Activated naive CD4-positive, alpha-beta T cell treated with anti-CD3 and anti-CD28 coated beads, Interleukin-2, amount 50 U/mL, for 24 hours (primary cell): ENCODE results near the gene CTBP2.

Experiments used
- H3K27ac Mint-ChIP-seq: one replicate; pipeline ENCODE4 v1.8.0; 2021; ENCODE audit warnings: mild to moderate bottlenecking, mixed read lengths
- H3K27me3 Mint-ChIP-seq: one replicate; pipeline ENCODE4 v1.8.0; 2021; ENCODE audit warnings: mixed read lengths
- H3K36me3 Mint-ChIP-seq: one replicate; pipeline ENCODE4 v1.8.0; 2021; ENCODE audit warnings: mixed read lengths
- H3K4me1 Mint-ChIP-seq: one replicate; pipeline ENCODE4 v1.8.0; 2021; ENCODE audit warnings: mixed read lengths
- H3K4me3 Mint-ChIP-seq: one replicate; pipeline ENCODE4 v1.8.0; 2021; ENCODE audit warnings: mild to moderate bottlenecking, mixed read lengths
- H3K9me3 Mint-ChIP-seq: one replicate; pipeline ENCODE4 v1.8.0; 2021; ENCODE audit warnings: mixed read lengths

CTBP2 gene

GRCh38 chr10:125057158-125058001 is 103.0 kb downstream of the CTBP2 start:
- H3K27me3 Mint-ChIP-seq: peaks cover 1% of the 10 kb centered on the region
- H3K4me3 Mint-ChIP-seq: no peak overlapping the region
- no peaks in the 10 kb centered on the region for H3K9me3 Mint-ChIP-seq
- no peak overlapping the region for H3K27ac Mint-ChIP-seq
- no peaks in the 10 kb centered on the region for H3K4me1 Mint-ChIP-seq
- H3K36me3 Mint-ChIP-seq: no peaks in the 10 kb centered on the region

GRCh38 chr10:125056161-125057132 is 103.9 kb downstream of the CTBP2 start:
- no peaks in the 10 kb centered on the region for H3K4me1 Mint-ChIP-seq
- H3K4me3 Mint-ChIP-seq: no peak overlapping the region
- no peaks in the 10 kb centered on the region for H3K36me3 Mint-ChIP-seq
- no peak overlapping the region for H3K27ac Mint-ChIP-seq
- no peaks in the 10 kb centered on the region for H3K9me3 Mint-ChIP-seq
- peaks cover 1% of the 10 kb centered on the region for H3K27me3 Mint-ChIP-seq

GRCh38 chr10:125055446-125055845 is 104.9 kb downstream of the CTBP2 start:
- H3K36me3 Mint-ChIP-seq: no peaks in the 10 kb centered on the region
- H3K4me3 Mint-ChIP-seq: no peak overlapping the region
- peaks cover 1% of the 10 kb centered on the region for H3K27me3 Mint-ChIP-seq

GRCh38 chr10:125054669-125055268 is 105.6 kb downstream of the CTBP2 start:
- H3K4me1 Mint-ChIP-seq: no peaks in the 10 kb centered on the region
- no peak overlapping the region for H3K27ac Mint-ChIP-seq
- H3K9me3 Mint-ChIP-seq: no peaks in the 10 kb centered on the region
- peaks cover 1% of the 10 kb centered on the region for H3K27me3 Mint-ChIP-seq
- no peaks in the 10 kb centered on the region for H3K36me3 Mint-ChIP-seq
- H3K4me3 Mint-ChIP-seq: no peak overlapping the region

More at GRCh38 chr10:125055446-125055845, 104.9 kb downstream of the CTBP2 start:
- Mint-ChIP-seq H3K4me1 (no peaks in the 10 kb centered on the region), H3K27ac (no peak overlapping the region), H3K9me3 (no peaks in the 10 kb centered on the region)

GRCh38 chr10:125054216-125054615 is 106.1 kb downstream of the CTBP2 start:
- Mint-ChIP-seq H3K9me3 (no peaks in the 10 kb centered on the region), H3K4me3 (no peak overlapping the region), H3K4me1 (no peaks in the 10 kb centered on the region), H3K27me3 (peaks cover 1% of the 10 kb centered on the region), H3K27ac (no peak overlapping the region), H3K36me3 (no peaks in the 10 kb centered on the region)

GRCh38 chr10:125052146-125052545 is 108.2 kb downstream of the CTBP2 start:
- H3K27ac Mint-ChIP-seq: no peak overlapping the region
- peaks cover 1% of the 10 kb centered on the region for H3K27me3 Mint-ChIP-seq
- H3K4me1 Mint-ChIP-seq: no peaks in the 10 kb centered on the region
- H3K36me3 Mint-ChIP-seq: no peaks in the 10 kb centered on the region
- no peak overlapping the region for H3K4me3 Mint-ChIP-seq
- no peaks in the 10 kb centered on the region for H3K9me3 Mint-ChIP-seq

GRCh38 chr10:125050383-125050782 is 110.0 kb downstream of the CTBP2 start:
- H3K4me3 Mint-ChIP-seq: no peak overlapping the region
- H3K27me3 Mint-ChIP-seq: peaks cover 1% of the 10 kb centered on the region
- H3K27ac Mint-ChIP-seq: no peak overlapping the region
- H3K4me1 Mint-ChIP-seq: no peaks in the 10 kb centered on the region
- no peaks in the 10 kb centered on the region for H3K9me3 Mint-ChIP-seq
- H3K36me3 Mint-ChIP-seq: no peaks in the 10 kb centered on the region

- H3K4me1 Mint-ChIP-seq: no peaks in the 10 kb centered on the region
- H3K4me3 Mint-ChIP-seq: no peak overlapping the region
- H3K36me3 Mint-ChIP-seq: no peaks in the 10 kb centered on the region
- H3K27ac Mint-ChIP-seq: no peak overlapping the region
- H3K9me3 Mint-ChIP-seq: no peaks in the 10 kb centered on the region
- H3K27me3 Mint-ChIP-seq: peaks cover 1% of the 10 kb centered on the region
These were observed 111.0 kb downstream of the CTBP2 start for GRCh38 chr10:125049216-125049881.

- peaks cover 1% of the 10 kb centered on the region for H3K27me3 Mint-ChIP-seq
- H3K36me3 Mint-ChIP-seq: no peaks in the 10 kb centered on the region
- no peak overlapping the region for H3K27ac Mint-ChIP-seq
- H3K9me3 Mint-ChIP-seq: no peaks in the 10 kb centered on the region
- no peaks in the 10 kb centered on the region for H3K4me1 Mint-ChIP-seq
- H3K4me3 Mint-ChIP-seq: no peak overlapping the region
These were observed 112.1 kb downstream of the CTBP2 start for GRCh38 chr10:125048094-125048864.

GRCh38 chr10:125043841-125044658 is 116.3 kb downstream of the CTBP2 start:
- Mint-ChIP-seq H3K9me3 (no peaks in the 10 kb centered on the region), H3K27me3 (no peaks in the 10 kb centered on the region), H3K27ac (no peak overlapping the region), H3K4me1 (no peaks in the 10 kb centered on the region), H3K36me3 (no peaks in the 10 kb centered on the region), H3K4me3 (no peak overlapping the region)

GRCh38 chr10:125041856-125042506 is 118.4 kb downstream of the CTBP2 start:
- H3K4me3 Mint-ChIP-seq: no peak overlapping the region
- H3K9me3 Mint-ChIP-seq: no peaks in the 10 kb centered on the region
- no peaks in the 10 kb centered on the region for H3K36me3 Mint-ChIP-seq
- no peaks in the 10 kb centered on the region for H3K4me1 Mint-ChIP-seq
- H3K27me3 Mint-ChIP-seq: no peaks in the 10 kb centered on the region
- no peak overlapping the region for H3K27ac Mint-ChIP-seq

- Mint-ChIP-seq H3K9me3 (no peaks in the 10 kb centered on the region), H3K27ac (no peak overlapping the region), H3K4me3 (no peak overlapping the region), H3K36me3 (no peaks in the 10 kb centered on the region), H3K27me3 (no peaks in the 10 kb centered on the region), H3K4me1 (no peaks in the 10 kb centered on the region)
These were observed 121.0 kb downstream of the CTBP2 start for GRCh38 chr10:125039354-125039769.

GRCh38 chr10:125038637-125039036 is 121.7 kb downstream of the CTBP2 start:
- H3K36me3 Mint-ChIP-seq: no peaks in the 10 kb centered on the region
- H3K27ac Mint-ChIP-seq: no peak overlapping the region
- H3K9me3 Mint-ChIP-seq: no peaks in the 10 kb centered on the region
- H3K4me3 Mint-ChIP-seq: no peak overlapping the region
- H3K27me3 Mint-ChIP-seq: no peaks in the 10 kb centered on the region
- no peaks in the 10 kb centered on the region for H3K4me1 Mint-ChIP-seq
